Measurements from ENCODE around the gene TMTC3. TPM values are rescaled to one million over a fixed set of nuclear protein-coding genes. Genes with fewer than 3 reads are reported as not detected.

Gene TMTC3
- total and polyA plus RNA-seq, 2 of the 8 experiments (the other 6 are each of a cell fraction or from before 2014, with no cell fraction given) = 7.0 to 45.1 TPM

GRCh38 chr12:88175544-88175943 is 33.4 kb downstream of the TMTC3 start (continued):
- TF ChIP-seq CHD7 (IDR thresholded peaks at IDR 0.05; ENCODE audit: insufficient replicate concordance, low read length) = no peak
- TF ChIP-seq GABPA (IDR thresholded peaks at IDR 0.05; ENCODE audit: borderline replicate concordance, insufficient read depth, low read length) = no peak
- TF ChIP-seq CEBPB (IDR thresholded peaks at IDR 0.05; ENCODE audit: low read depth, low read length) = no peak
- TF ChIP-seq CREB1 (IDR thresholded peaks at IDR 0.05) = no peak
- no peak for TF ChIP-seq GTF2F1 (IDR thresholded peaks at IDR 0.05; ENCODE audit: borderline replicate concordance, low read depth, low read length)
- TF ChIP-seq YY1 (IDR thresholded peaks at IDR 0.05; ENCODE audit: low read depth, low read length) = no peak
- no peak for TF ChIP-seq TEAD4 (IDR thresholded peaks at IDR 0.05; ENCODE audit: low read depth, low read length)
- TF ChIP-seq PHF8 (conservative IDR thresholded peaks at IDR 0.05; ENCODE audit: low read depth, low read length) = no peak
- no peak for TF ChIP-seq ATF3 (IDR thresholded peaks at IDR 0.05; ENCODE audit: insufficient read depth, low read depth, low read length)
- no peak for TF ChIP-seq BACH1 (IDR thresholded peaks at IDR 0.05; ENCODE audit: low read length)
- no peak for TF ChIP-seq POU5F1 (IDR thresholded peaks at IDR 0.05; ENCODE audit: low read depth, low read length)
- no peak for TF ChIP-seq ASH2L (IDR thresholded peaks at IDR 0.05; ENCODE audit: low read length)
- TF ChIP-seq SIX5 (IDR thresholded peaks at IDR 0.05; ENCODE audit: low read depth, low read length) = no peak

All from H1 (cell line).